HG03378 (cell line): ENCODE results near the gene SAMM50.

Experiments used
- ATAC-seq: cut with Tn5 transposase; IDR thresholded peaks from one replicate; pipeline ENCODE4 v1.9.1; 2021; ENCODE audit warnings: mild to moderate bottlenecking, moderate library complexity; ENCODE audit not compliant: unreplicated experiment

SAMM50 gene

GRCh38 chr22:43976861-43977795 is 21.9 kb downstream of the SAMM50 start:
- ATAC-seq, result no peak

GRCh38 chr22:43978558-43978957 is 23.3 kb downstream of the SAMM50 start:
- ATAC-seq, result no peak

- no peak for ATAC-seq
Observed at GRCh38 chr22:43980579-43980978, 25.3 kb downstream of the SAMM50 start.

DNA sequence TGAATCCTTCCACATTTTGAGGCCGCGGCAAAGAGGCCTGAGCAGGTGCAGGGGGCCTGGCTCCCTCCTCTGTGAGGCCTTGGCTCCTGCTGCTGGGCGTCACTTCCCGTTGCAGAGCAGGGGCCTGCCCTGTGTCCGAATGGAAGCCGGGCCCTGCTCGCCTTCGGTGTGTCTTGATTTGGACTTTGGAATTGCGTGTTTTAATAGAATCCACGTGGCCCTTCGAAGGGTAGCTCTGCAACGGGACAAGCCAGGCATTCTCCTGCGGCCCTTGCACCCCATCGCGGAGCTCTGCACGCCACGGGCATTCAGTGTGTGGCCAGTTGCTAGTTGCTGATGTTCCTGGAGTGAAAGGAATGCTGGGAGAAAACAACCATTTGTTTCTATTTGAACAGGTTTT is 25.8 kb downstream of the SAMM50 start:
- ATAC-seq, result no peak

DNA sequence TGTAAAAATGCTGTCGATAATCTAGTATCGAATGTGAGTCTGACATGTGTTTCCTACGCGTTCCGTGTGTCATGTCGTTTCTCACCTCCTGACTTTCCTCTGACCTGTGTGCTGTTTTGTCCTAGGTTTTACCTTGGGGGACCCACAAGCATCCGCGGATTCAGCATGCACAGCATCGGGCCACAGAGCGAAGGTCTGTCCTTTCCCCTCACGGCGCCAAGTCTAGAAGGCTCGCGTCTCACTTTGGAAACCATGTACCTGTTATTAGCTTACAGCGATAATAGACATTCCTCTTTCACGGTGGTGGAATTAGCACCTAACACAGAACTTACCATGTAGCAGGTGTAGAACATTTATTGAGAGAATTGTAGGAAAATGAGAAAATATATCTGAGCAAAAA is 28.6 kb downstream of the SAMM50 start:
- no peak for ATAC-seq

DNA sequence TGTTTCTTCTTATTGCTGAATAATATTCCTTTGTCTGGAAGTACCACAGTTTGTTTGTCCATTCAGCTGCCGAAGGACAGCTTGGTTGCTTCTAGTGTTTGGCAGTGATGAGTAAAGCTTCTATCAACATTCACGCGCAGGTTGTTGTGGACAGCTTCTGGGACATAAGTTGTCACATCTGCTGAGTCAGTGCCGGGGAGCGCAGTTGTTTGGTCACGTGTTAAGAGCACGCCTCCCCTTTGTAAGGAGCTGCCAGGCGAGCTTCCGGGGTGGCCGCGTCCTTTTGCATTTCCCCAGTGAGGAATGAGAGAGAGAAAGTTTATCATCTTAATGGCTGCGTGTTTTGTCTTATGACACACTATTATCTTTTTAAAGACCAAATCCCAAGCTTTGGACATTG is 30.3 kb downstream of the SAMM50 start:
- no peak for ATAC-seq

DNA sequence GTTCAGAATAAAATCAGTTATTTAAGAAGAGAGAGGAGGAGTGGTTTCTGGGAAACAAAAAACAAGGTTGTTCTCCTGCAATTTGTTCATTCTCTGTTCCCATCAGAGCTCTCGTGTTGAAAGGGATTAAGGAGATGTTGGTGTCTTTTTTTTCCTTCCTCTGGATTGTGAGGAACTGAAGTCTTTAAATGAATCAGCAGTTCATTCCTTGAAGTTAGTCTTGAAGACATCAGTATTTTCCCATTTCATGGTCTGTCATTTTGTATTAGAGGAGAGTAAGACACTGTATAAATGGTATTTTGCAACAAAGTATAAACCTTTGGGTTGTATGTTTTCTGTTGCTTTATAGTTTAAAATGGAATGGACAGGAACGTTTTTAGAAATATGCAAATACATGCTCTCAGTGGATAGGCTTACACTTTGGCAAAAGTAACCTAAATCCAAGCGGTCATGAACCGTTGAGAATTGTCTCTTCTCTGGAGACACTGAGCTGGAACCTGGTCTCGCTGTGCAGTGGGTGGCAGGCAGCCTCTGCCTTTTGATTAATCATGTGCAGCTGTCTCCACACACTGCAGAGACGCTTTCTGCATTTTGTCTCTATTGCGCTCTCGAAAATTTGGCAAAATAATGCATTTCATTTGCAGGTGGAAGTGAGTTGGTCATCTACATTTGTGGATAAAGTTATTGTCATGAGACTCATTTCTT is 33.0 kb downstream of the SAMM50 start:
- ATAC-seq, result no peak

DNA sequence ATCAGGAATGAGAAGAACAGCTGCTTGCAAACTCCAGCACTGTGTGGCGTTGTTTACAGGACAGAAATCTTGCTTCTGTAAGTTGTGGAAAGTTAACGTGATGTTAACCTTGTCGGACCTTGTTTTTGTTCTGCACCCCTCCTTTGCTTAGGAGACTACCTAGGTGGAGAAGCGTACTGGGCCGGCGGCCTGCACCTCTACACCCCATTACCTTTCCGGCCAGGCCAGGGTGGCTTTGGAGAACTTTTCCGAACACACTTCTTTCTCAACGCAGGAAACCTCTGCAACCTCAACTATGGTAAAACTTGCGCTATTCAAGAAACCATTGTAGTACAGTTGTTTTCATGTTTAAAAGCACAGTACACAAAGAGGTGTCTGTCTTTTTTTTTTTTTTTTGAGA is 33.7 kb downstream of the SAMM50 start:
- ATAC-seq, result no peak

GRCh38 chr22:43990044-43990443 is 34.8 kb downstream of the SAMM50 start:
- ATAC-seq, result no peak

DNA sequence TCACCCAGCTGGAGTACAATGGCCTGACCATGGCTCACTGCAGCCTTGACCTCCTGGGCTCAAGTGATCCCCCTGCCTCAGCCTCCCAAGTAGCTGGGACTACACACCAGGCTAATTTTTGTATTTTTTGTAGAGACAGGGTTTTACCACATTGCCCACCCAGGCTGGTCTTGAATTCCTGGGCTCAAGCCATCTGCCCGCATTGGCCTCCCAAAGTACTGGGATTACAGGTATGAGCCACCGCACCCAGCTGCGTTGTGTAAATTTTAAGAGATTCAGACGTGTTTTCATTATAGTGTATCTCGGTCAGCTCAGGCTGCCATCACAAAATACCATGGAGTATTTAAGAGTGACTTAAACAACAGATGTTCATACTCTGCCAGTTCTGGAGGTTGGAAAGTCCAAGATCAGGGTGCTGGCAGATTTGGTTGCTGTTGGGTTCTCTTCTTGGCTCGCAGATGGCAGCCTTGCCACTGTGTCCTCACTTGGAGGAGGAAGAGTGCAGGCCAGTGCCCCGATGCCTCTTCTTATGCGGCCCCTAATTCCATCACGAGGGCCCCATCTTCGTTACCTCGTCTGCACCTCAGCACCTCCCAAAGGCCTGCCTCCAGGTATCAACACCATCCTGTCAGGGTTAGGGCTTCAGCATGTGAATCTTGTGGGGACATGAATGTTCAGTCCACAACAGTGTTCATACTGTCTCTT is 36.2 kb downstream of the SAMM50 start:
- ATAC-seq, result no peak

GRCh38 chr22:43992331-43992821 is 37.1 kb downstream of the SAMM50 start:
- no peak for ATAC-seq

DNA sequence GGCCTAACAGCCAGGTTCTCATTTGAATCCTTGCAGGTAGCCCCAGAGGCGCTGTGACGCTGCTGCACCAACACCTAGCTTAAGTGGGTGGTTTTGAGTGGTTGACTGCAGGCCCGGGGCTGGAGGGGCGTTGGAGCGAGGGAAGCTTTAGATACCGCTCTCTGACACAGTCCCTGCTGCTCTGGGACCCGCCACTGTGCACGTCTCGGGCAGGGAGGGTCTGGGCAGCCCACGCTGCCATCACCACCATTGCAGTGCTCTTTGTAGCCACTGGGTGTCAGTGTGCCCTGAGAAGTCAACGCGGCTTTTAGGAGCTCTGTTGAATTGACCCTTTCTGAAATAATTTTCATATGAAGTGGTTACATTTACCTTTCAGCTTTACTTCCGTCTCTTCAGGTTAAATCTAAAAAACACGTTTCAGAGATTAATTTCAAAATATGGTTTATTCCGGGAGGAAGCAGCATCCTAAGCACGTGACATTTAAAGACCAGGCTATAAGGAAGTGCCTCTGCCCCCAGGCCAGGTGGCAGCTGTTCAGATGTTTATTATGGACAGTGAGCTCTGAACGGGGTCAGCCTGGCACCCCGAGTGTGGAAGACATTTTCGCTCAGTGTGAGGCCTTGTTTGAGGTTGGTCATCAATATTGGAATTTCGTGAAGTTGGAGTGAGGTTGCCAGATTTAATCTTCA is 38.0 kb downstream of the SAMM50 start:
- ATAC-seq, result no peak

- ATAC-seq, result no peak
Observed at GRCh38 chr22:43994006-43994405, 38.8 kb downstream of the SAMM50 start.

DNA sequence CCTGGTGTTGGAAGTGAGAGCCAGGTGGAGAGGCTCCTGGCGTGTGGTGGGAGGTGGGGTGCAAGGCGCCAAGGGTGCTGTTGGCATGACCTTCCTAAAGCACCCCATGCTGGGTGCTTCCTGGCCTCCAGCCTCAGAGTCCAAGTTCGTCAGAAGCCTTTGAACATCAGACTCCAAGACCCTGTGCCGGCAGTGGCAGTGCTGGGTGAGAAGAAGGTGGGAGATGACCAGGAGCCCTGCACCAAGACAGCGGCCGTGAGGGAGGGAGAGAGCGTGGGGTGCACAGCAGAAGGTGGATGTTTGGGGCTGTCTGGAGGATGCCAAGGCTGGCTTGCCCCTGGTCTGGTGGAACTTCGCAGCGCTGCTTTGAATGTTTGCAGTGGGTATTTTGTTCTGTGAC is 39.2 kb downstream of the SAMM50 start:
- no peak for ATAC-seq

- ATAC-seq, result no peak
Observed at GRCh38 chr22:43995057-43995685, 39.9 kb downstream of the SAMM50 start.

DNA sequence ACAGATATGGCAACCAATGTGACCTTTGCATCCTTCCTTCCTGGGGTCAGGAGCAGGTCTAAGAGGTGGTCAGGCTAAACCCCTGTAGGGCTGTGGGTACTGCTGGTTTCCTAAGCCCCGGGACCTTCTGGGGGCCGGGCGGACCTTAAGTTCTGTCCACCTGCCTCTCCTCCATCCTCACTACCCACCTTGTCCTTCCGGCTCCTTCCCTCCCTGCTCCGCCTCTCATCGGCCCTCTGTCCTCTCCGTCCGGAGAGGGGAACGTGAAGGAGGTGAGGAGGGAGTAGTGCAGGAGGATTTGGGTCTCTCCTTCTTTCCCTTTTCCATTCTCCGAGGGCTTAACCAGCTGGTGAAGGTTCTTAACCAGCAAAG is 40.5 kb downstream of the SAMM50 start:
- ATAC-seq, result no peak

DNA sequence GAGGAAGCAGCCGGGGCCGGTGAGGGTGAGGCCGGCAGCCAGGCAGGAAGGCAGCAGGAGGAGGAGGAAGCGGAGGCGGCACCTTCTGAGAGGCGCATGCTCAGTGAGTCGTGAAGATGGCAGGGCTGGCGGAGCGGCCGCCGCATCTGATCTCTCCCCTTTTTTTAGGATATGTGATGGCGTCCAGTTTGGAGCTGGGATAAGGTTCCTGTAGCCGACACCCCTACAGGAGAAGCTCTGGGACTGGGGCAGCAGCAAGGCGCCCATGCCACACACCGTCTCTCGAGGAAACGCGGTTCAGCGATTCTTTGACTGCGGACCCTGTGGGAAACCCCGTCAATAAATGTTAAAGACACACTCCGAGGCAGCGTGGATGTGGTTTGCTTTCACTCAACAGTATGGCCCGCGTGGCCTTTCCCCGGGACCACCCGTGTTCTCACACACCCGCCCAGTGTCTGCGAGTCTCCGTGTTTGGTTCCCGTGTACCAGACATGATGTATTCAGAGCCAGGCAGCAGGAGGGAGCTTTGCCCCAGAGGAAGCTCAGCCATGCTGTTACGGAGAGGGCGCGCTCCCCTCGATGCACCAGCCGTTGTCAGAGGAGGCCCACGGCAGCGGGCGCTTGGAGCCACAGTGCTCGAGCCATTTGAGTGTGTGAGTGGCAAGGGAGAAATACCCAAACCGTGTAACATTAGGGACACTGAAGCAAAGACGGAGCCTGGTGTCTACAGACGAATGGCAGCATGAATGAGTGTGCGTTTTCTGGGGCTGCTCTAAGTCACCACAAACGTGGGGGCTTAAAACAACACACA is 41.1 kb downstream of the SAMM50 start:
- ATAC-seq, result no peak

DNA sequence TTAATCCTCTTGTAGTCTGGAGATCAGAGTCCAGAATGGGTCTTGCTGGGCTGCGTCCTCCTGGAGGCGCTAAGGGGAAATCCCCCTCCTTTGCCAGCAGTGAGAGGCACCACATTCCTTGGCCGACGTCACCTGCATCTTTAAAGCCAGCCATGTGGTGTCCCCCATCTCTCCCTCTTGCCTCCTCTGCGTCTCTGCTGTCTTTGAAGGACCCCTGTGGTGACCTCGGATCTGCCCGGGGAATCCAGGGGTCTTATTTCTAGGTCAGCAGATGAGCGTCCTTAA is 41.7 kb downstream of the SAMM50 start:
- no peak for ATAC-seq

DNA sequence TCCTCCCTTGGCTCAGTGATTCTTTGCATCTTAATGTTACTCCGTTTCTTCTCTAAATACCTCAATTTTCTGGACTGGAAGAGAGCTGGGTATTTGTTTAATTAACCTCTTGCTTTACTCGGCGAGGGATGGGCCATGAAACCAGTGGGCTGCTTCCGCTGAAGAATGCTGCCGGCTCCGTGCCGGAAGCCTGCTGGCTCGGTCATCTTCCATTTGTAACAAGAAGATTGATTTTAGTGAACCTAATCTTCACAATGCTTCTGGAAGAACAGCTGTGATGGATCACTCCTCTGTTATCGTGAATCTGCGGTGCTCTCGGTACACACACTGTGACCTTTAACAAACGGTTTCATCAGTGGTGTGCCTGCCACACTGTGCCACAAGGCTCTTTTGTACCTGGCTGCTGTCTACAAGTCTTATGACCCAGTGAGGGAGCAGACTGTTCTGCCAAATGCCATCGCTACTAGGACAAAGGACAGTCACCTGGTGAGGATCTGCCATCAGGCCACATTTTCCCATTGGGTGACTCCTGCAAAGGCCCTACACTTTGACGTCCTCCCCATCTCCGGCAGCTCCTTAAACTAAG is 43.5 kb downstream of the SAMM50 start:
- ATAC-seq, result no peak
